Panc1 (cell line): ENCODE results near the gene TEDC1. TPM values are rescaled to one million over a fixed set of nuclear protein-coding genes. Genes with fewer than 3 reads are reported as not detected.

Experiments used
- ATAC-seq: fragments of 200-7000 bp; cut with Tn5 transposase; 2 replicates; pipeline ENCODE4 v1.9.1; 2020; ENCODE audit warnings: mild to moderate bottlenecking, moderate library complexity
- BruUV-seq: library from RNA; stranded (reverse); fragments of 400-500 nt; replicated peaks from 2 replicates; lab custom pipeline; 2021; lab: Mats Ljungman, UMichigan
- CTCF ChIA-PET: fragments of 300-600 bp; sonication (Branson Sonifier 250); formaldehyde crosslinking; loops from one replicate; lab custom pipeline; 2022; ENCODE audit warnings: antibody characterized with exemption; lab: Charles Lee
- POLR2A ChIA-PET: fragments of 300-600 bp; sonication (Branson Sonifier 250); formaldehyde crosslinking; loops from one replicate; lab custom pipeline; 2022; ENCODE audit warnings: antibody characterized with exemption; lab: Charles Lee
- DNase-seq: peaks from one replicate; pipeline ENCODE4 v3.0.0-alpha.2; 2010; ENCODE audit warnings: low read depth, low spot score
- H3K27ac ChIP-seq: 2 replicates; pipeline ENCODE4 v1.5.1; 2011; ENCODE audit warnings: mild to moderate bottlenecking, low read length, inconsistent platforms
- H3K27me3 ChIP-seq: fragments of 200-500 bp; sonication (Bioruptor generic); 2 replicates; pipeline ENCODE4 v1.6.0; 2014; ENCODE audit warnings: low read length, inconsistent platforms; ENCODE audit not compliant: control insufficient read depth, insufficient read depth
- H3K36me3 ChIP-seq: fragments of 200-500 bp; sonication (Bioruptor generic); 2 replicates; pipeline ENCODE4 v1.5.1; 2014; ENCODE audit warnings: inconsistent platforms, mild to moderate bottlenecking, low read length, moderate library complexity; ENCODE audit not compliant: control insufficient read depth, insufficient read depth
- H3K4me1 ChIP-seq: 2 replicates; pipeline ENCODE4 v1.5.1; 2011; ENCODE audit warnings: inconsistent platforms, mild to moderate bottlenecking, low read length, moderate library complexity; ENCODE audit not compliant: control insufficient read depth, insufficient read depth
- H3K4me3 ChIP-seq, 2 experiments: 2 replicates each; pipeline ENCODE4 v1.5.1; 2011 to 2012; ENCODE audit warnings: low read depth in 2 of 2, low read length in 2 of 2, mild to moderate bottlenecking in 2 of 2, inconsistent platforms in 1 of 2, moderate library complexity in 1 of 2
- H3K9me3 ChIP-seq: fragments of 200-500 bp; sonication (Bioruptor generic); 2 replicates; pipeline ENCODE4 v1.5.1; 2014; ENCODE audit warnings: low read depth, mild to moderate bottlenecking, inconsistent platforms, low read length, moderate library complexity; ENCODE audit not compliant: control insufficient read depth, insufficient read depth
- CTCF ChIP-seq: fragments of 450-650 bp; IDR thresholded peaks from 2 replicates; pipeline ENCODE4 v1.5.1; 2017; ENCODE audit warnings: mild to moderate bottlenecking
- POLR2AphosphoS5 ChIP-seq: IDR thresholded peaks from 2 replicates; pipeline ENCODE4 v1.6.1; 2012; ENCODE audit warnings: mild to moderate bottlenecking, low read depth, low read length, moderate library complexity
- REST ChIP-seq, 2 experiments: IDR thresholded peaks; 2 replicates each; pipeline ENCODE4 v1.6.1; 2011 to 2012; ENCODE audit warnings: low read depth in 2 of 2, control low read depth in 1 of 2, low read length in 1 of 2, mild to moderate bottlenecking in 1 of 2, moderate library complexity in 1 of 2; ENCODE audit not compliant: insufficient read depth in 1 of 2
- SIN3A ChIP-seq: IDR thresholded peaks from 2 replicates; pipeline ENCODE4 v1.6.1; 2012; ENCODE audit warnings: low read depth, mild to moderate bottlenecking, low read length, moderate library complexity, borderline replicate concordance; ENCODE audit not compliant: insufficient read depth
- TCF7L2 ChIP-seq: IDR thresholded peaks from 2 replicates; pipeline ENCODE4 v1.6.1; 2011; ENCODE audit warnings: mild to moderate bottlenecking, low read depth, low read length, inconsistent platforms
- in situ Hi-C: cut with HindIII; loops from 2 replicates; pipeline ENCODE4 v1.10.0; 2016; ENCODE audit warnings: low sequenced_read_pairs, low pct_unique_long_range_greater_than_20kb
- intact Hi-C: fragments of 100-400 bp; cut with micrococcal nuclease; formaldehyde crosslinking; loops from one replicate; pipeline ENCODE4 v1.10.0; 2022; ENCODE audit not compliant: unreplicated experiment
- total RNA-seq: library from RNA; stranded (reverse); gene quantifications from one replicate; pipeline ENCODE4 v1.2.1, GENCODE V29; 2021; ENCODE audit not compliant: unreplicated experiment

Gene TEDC1
- total RNA-seq, 1 experiment from 2014 or later: 47.8 TPM

- ChIA-PET CTCF (no interaction called here), POLR2A (interaction anchor here (0.7 kb wide), 1 partner anchor 10 kb away, joined by 7 read pairs; no protein-coding TSS in a partner anchor)
- DNase-seq (no peak), ATAC-seq (peak; percentile 46)
- no peak; the same call in 1 of the 2 replicates for TF ChIP-seq POLR2AphosphoS5
- TF ChIP-seq TCF7L2: no peak
- peak; percentile 5; the same call in 1 of the 2 replicates for TF ChIP-seq CTCF
- TF ChIP-seq REST (IDR thresholded peaks at IDR 0.05; ENCODE audit: insufficient read depth in 1 of 2, low read depth in 2 of 2, low read length in 1 of 2): no peak
- peak; percentile 16; the same call in 1 of the 2 replicates for TF ChIP-seq SIN3A
- H3K4me3 ChIP-seq: peak within 1 kb of the TSS; percentile 65 to 67
- intact Hi-C loops: no loop called here
- peaks cover 38% of the 10 kb centered on the region for H3K4me1 ChIP-seq
- no peaks in the 10 kb centered on the region for H3K27me3 ChIP-seq
- no peaks in the 10 kb centered on the region; the same call in 1 of the 2 replicates for H3K36me3 ChIP-seq
- in situ Hi-C loops: no loop called here
- no peaks in the 10 kb centered on the region for H3K9me3 ChIP-seq
- no TSS peak for BruUV-seq
- peak within 1 kb of the TSS; percentile 82 for H3K27ac ChIP-seq
Observed at GRCh38 chr14:105474483-105475268, 16.4 kb upstream of the TEDC1 start, which contains the start of gene CRIP2. Gene CRIP2, plus strand, starts transcription at chr14:105474821. Its CDS starts 42 bp downstream, at chr14:105474863.

- TF ChIP-seq CTCF (no peak), SIN3A (no peak), POLR2AphosphoS5 (no peak; the same call in 1 of the 2 replicates), REST (IDR thresholded peaks at IDR 0.05; ENCODE audit: insufficient read depth in 1 of 2, low read depth in 2 of 2, low read length in 1 of 2) (no peak), TCF7L2 (no peak)
- CTCF ChIA-PET: no interaction called here
- Histone ChIP-seq H3K9me3 (no peaks in the 10 kb centered on the region), H3K4me1 (peaks cover 43% of the 10 kb centered on the region), H3K4me3 (peak overlapping the region; percentile 65 to 67), H3K27me3 (no peaks in the 10 kb centered on the region), H3K27ac (peak overlapping the region; percentile 82), H3K36me3 (no peaks in the 10 kb centered on the region; the same call in 1 of the 2 replicates)
- ATAC-seq (no peak), DNase-seq (no peak)
- BruUV-seq: TSS peak; percentile 53
- POLR2A ChIA-PET: no interaction called here
- in situ Hi-C loops: no loop called here
- intact Hi-C loops: no loop called here
Observed at GRCh38 chr14:105475269-105476096, 15.6 kb upstream of the TEDC1 start.
